Mesenchymal stem cell (in vitro differentiated cells and primary cell): Measurements from ENCODE around the gene GABRR2.

Experiments used
- DNase-seq: peaks from one replicate; pipeline ENCODE4 v3.0.0-alpha.2; 2013
- H2AFZ ChIP-seq: one replicate; pipeline ENCODE4 v1.6.1; 2013; ENCODE audit warnings: low read depth, mild to moderate bottlenecking, control low read depth, inconsistent platforms, low read length, moderate library complexity
- H2AK5ac ChIP-seq: 2 replicates; pipeline ENCODE4 v1.6.1; 2013; ENCODE audit warnings: low read length, moderate library complexity, mild to moderate bottlenecking, inconsistent platforms; ENCODE audit not compliant: severe bottlenecking
- H2BK120ac ChIP-seq: one replicate; pipeline ENCODE4 v1.6.1; 2013; ENCODE audit warnings: low read depth, mild to moderate bottlenecking, inconsistent platforms, low read length, moderate library complexity
- H2BK12ac ChIP-seq, 2 experiments: one replicate each; pipeline ENCODE4 v1.6.1; 2013; ENCODE audit warnings: inconsistent platforms in 2 of 2, low read length in 2 of 2, mild to moderate bottlenecking in 2 of 2, moderate library complexity in 2 of 2, control low read depth in 1 of 2
- H2BK15ac ChIP-seq: one replicate; pipeline ENCODE4 v1.6.1; 2013; ENCODE audit warnings: mild to moderate bottlenecking, low read depth, inconsistent platforms; ENCODE audit not compliant: poor library complexity, severe bottlenecking
- H2BK5ac ChIP-seq: 2 replicates; pipeline ENCODE4 v1.6.1; 2013; ENCODE audit warnings: low read depth, mild to moderate bottlenecking, low read length, control low read depth, inconsistent platforms; ENCODE audit not compliant: poor library complexity, severe bottlenecking
- H3K14ac ChIP-seq, 2 experiments: one replicate each; pipeline ENCODE4 v1.6.1; 2013; ENCODE audit warnings: inconsistent platforms in 2 of 2, low read length in 2 of 2, control low read depth in 1 of 2, mild to moderate bottlenecking in 1 of 2, moderate library complexity in 1 of 2
- H3K18ac ChIP-seq, 2 experiments: one replicate each; pipeline ENCODE4 v1.6.1; 2013; ENCODE audit warnings: inconsistent platforms in 2 of 2, low read length in 2 of 2, control low read depth in 1 of 2, low read depth in 1 of 2, mild to moderate bottlenecking in 1 of 2
- H3K23ac ChIP-seq, 2 experiments: one replicate each; pipeline ENCODE4 v1.6.1; 2013; ENCODE audit warnings: inconsistent platforms in 2 of 2, low read length in 2 of 2, mild to moderate bottlenecking in 2 of 2, moderate library complexity in 2 of 2, control low read depth in 1 of 2
- H3K27ac ChIP-seq: 2 replicates; pipeline ENCODE4 v1.5.1; 2013; ENCODE audit warnings: mild to moderate bottlenecking, moderate library complexity, low read length, control low read depth, inconsistent platforms; ENCODE audit not compliant: poor library complexity, severe bottlenecking
- H3K27me3 ChIP-seq, 2 experiments: 2 replicates each; pipeline versions ENCODE4 v1.6.1 to v1.7.0; 2013; ENCODE audit warnings: low read length in 2 of 2, mild to moderate bottlenecking in 2 of 2, moderate library complexity in 2 of 2, control low read depth in 1 of 2, inconsistent platforms in 1 of 2; ENCODE audit not compliant: control insufficient read depth in 1 of 2, insufficient read depth in 1 of 2
- H3K36me3 ChIP-seq, 2 experiments: 2 replicates each; pipeline versions ENCODE4 v1.6.1 to v1.7.0; 2013; ENCODE audit warnings: low read length in 2 of 2, control low read depth in 1 of 2, inconsistent platforms in 1 of 2, low read depth in 1 of 2, mild to moderate bottlenecking in 1 of 2; ENCODE audit not compliant: insufficient read depth in 2 of 2, control insufficient read depth in 1 of 2
- H3K4ac ChIP-seq, 2 experiments: one replicate each; pipeline ENCODE4 v1.6.1; 2013; ENCODE audit warnings: inconsistent platforms in 2 of 2, low read length in 2 of 2, mild to moderate bottlenecking in 2 of 2, moderate library complexity in 2 of 2, control low read depth in 1 of 2, low read depth in 1 of 2
- H3K4me1 ChIP-seq: 2 replicates; pipeline ENCODE4 v1.6.1; 2013; ENCODE audit warnings: low read depth, low read length, control low read depth; ENCODE audit not compliant: control insufficient read depth, insufficient read depth
- H3K4me2 ChIP-seq: 2 replicates; pipeline ENCODE4 v1.6.1; 2013; ENCODE audit warnings: low read length, mild to moderate bottlenecking, inconsistent platforms; ENCODE audit not compliant: poor library complexity, severe bottlenecking
- H3K4me3 ChIP-seq, 2 experiments: 2 replicates each; pipeline versions ENCODE4 v1.5.1 to v1.7.0; 2013; ENCODE audit warnings: low read length in 2 of 2, mild to moderate bottlenecking in 2 of 2, control low read depth in 1 of 2, low read depth in 1 of 2; ENCODE audit not compliant: insufficient read depth in 1 of 2
- H3K79me1 ChIP-seq: replicated peaks from 2 replicates; pipeline ENCODE4 v1.6.1; 2013; ENCODE audit warnings: mild to moderate bottlenecking, control low read depth, low read length, inconsistent platforms; ENCODE audit not compliant: poor library complexity, severe bottlenecking
- H3K9ac ChIP-seq: 2 replicates; pipeline ENCODE4 v1.7.0; 2013; ENCODE audit warnings: mild to moderate bottlenecking, low read length, moderate library complexity
- H3K9me3 ChIP-seq: 2 replicates; pipeline ENCODE4 v1.7.0; 2013; ENCODE audit warnings: mild to moderate bottlenecking, low read length; ENCODE audit not compliant: control insufficient read depth
- H4K8ac ChIP-seq: one replicate; pipeline ENCODE4 v1.6.1; 2013; ENCODE audit warnings: inconsistent platforms, mild to moderate bottlenecking, low read length, moderate library complexity
- H4K91ac ChIP-seq: one replicate; pipeline ENCODE4 v1.6.1; 2013; ENCODE audit warnings: mild to moderate bottlenecking, low read length, inconsistent platforms
- WGBS: methylation state at CpG from one replicate; pipeline ENCODE4 v1.1.7; 2013; ENCODE audit warnings: mixed read lengths; 5-methylcytosine and 5-hydroxymethylcytosine counted together

GABRR2 gene

DNA sequence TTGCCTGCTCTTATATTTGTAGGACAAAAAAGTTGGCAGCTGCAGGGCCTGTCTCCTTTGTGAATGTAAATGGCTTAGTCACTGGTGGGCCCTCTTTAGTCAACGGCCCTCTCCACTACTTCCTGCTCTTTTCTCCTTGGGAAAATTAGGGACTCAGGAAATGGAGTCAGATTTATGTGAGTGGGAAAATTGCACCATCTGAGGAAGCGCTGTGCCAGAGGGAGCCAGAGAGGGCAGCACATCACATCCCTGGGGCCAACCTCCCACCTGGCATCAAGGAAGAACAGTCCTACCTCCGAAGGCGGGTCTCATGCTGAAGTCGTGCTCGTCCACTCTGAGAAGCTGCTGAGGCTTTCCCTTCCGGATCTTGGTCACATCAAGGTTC is 15.6 kb downstream of the GABRR2 start:
- Histone ChIP-seq H3K4me2 (no peak overlapping the region), H3K9ac (no peak overlapping the region), H2AFZ (no peak overlapping the region), H3K18ac (peak overlapping the region in 1 of 2 experiments; percentile 64), H3K27ac (no peak overlapping the region), H3K9me3 (peaks cover 7% of the 10 kb centered on the region), H4K91ac (no peak overlapping the region), H3K4me3 (no peak overlapping the region), H3K23ac (no peak overlapping the region), H4K8ac (no peak overlapping the region), H2BK120ac (no peak overlapping the region), H2BK5ac (no peak overlapping the region), H2BK15ac (no peak overlapping the region), H2AK5ac (no peak overlapping the region), H3K27me3 (peaks cover 25 to 44% of the 10 kb centered on the region in 2 experiments), H3K14ac (no peak overlapping the region), H3K4me1 (peaks cover 6% of the 10 kb centered on the region), H2BK12ac (no peak overlapping the region), H3K79me1 (no peaks in the 10 kb centered on the region), H3K36me3 (no peaks in the 10 kb centered on the region), H3K4ac (no peak overlapping the region)
- WGBS, result 95% methylated on average over 6 of the region's 7 CpGs
- peak; percentile 28 for DNase-seq

DNA sequence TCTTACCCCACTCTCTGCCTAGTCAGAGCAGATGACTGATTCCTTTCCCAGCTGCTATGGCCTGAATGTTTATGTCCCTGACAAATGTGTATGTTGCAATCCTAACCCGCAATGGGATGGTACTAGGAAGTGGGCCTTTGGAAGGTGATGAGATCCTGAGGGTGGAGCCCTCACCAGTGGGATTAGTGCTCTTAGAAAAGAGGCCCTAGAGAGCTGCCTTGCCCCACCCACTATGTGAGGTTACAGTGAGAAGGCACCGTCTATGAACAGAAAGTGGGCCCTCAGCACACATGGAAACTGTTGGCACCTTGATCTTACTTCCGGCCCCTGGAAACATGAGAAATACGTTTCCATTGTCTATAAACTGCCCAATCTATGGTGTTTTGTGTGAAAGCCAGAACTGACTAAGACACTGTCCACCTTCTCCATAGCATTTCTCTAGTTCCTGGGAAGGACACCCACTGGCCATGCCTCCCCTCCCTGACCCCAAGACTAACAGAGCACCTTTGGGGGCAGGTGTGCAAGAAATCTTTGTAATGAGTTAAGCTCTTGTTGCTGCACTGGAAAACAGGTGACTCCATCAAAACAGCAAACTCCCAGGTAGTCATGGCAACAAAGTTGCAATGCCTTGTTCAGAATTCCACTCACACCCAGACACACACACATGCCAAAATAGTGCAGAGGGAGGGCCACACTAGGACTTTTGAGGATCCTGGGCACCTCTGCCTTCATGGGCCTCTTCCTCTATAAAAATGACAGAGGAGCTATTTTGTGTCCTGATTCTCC is 16.2 kb downstream of the GABRR2 start:
- H2AFZ ChIP-seq, result no peak overlapping the region
- peak; percentile 85 for DNase-seq
- no peak overlapping the region for H2BK12ac ChIP-seq
- no peak overlapping the region for H3K18ac ChIP-seq
- H3K23ac ChIP-seq, result no peak overlapping the region
- H3K4me2 ChIP-seq, result no peak overlapping the region
- H3K27me3 ChIP-seq, result peaks cover 25 to 50% of the 10 kb centered on the region in 2 experiments
- no peak overlapping the region for H3K4ac ChIP-seq
- H2BK15ac ChIP-seq, result no peak overlapping the region
- no peaks in the 10 kb centered on the region for H3K36me3 ChIP-seq
- H3K14ac ChIP-seq, result no peak overlapping the region
- H2AK5ac ChIP-seq, result no peak overlapping the region
- H4K8ac ChIP-seq, result no peak overlapping the region
- peaks cover 6% of the 10 kb centered on the region for H3K4me1 ChIP-seq
- H4K91ac ChIP-seq, result no peak overlapping the region
- no peak overlapping the region for H2BK5ac ChIP-seq
- no peak overlapping the region for H2BK120ac ChIP-seq
- H3K27ac ChIP-seq, result no peak overlapping the region
- peaks cover 6% of the 10 kb centered on the region for H3K9me3 ChIP-seq
- no peaks in the 10 kb centered on the region for H3K79me1 ChIP-seq
- no peak overlapping the region for H3K4me3 ChIP-seq
- H3K9ac ChIP-seq, result no peak overlapping the region
- 52% methylated on average over 4 of the region's 4 CpGs for WGBS

DNA sequence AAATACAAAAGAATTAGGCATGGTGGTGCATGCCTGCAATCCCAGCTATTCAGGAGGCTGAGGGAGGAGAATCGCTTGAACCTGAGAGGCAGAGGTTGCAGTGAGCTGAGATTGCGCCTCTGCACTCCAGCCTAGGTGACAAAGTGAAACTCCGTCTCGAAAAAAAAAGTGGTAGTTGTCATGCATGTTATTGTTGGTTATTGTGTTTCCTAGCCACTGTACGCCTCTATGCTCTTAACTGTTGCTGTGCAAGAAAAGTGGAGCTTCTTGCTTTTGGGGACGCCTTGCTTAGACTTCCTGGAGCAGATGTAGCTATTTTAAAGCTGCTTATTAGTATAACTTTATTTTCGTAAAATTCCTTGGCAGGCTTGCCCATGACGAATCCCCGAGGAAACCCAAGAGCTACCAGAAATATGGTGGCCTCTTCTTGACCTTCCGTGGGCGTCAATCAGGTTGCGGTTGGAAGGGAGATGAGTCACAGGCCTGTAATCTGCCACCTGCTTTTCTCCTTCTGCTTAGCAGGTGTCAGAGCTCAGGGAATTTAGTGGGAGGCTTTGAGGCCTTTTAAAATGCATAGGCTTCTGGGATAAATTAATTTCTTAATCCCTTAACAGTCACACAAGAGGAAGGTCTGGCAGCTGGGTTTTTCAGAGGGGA is 17.3 kb downstream of the GABRR2 start:
- H2BK5ac ChIP-seq, result no peak overlapping the region
- no peak overlapping the region for H3K4me3 ChIP-seq
- no peak overlapping the region for H4K8ac ChIP-seq
- H3K23ac ChIP-seq, result no peak overlapping the region
- no peak overlapping the region for H3K14ac ChIP-seq
- H3K36me3 ChIP-seq, result no peaks in the 10 kb centered on the region
- no peak overlapping the region for H2AK5ac ChIP-seq
- H3K27ac ChIP-seq, result no peak overlapping the region
- H3K79me1 ChIP-seq, result no peaks in the 10 kb centered on the region
- H2AFZ ChIP-seq, result no peak overlapping the region
- no peak overlapping the region for H3K18ac ChIP-seq
- H3K4me1 ChIP-seq, result peaks cover 6% of the 10 kb centered on the region
- H3K9ac ChIP-seq, result no peak overlapping the region
- H3K27me3 ChIP-seq, result peaks cover 25 to 51% of the 10 kb centered on the region in 2 experiments
- peak overlapping the region; percentile 3 for H3K4me2 ChIP-seq
- WGBS, result 44% methylated on average over 12 of the region's 12 CpGs
- no peak overlapping the region for H3K4ac ChIP-seq
- no peak overlapping the region for H2BK15ac ChIP-seq
- H2BK12ac ChIP-seq, result no peak overlapping the region
- H4K91ac ChIP-seq, result no peak overlapping the region
- DNase-seq, result peak; percentile 89
- H2BK120ac ChIP-seq, result no peak overlapping the region
- H3K9me3 ChIP-seq, result no peaks in the 10 kb centered on the region

DNA sequence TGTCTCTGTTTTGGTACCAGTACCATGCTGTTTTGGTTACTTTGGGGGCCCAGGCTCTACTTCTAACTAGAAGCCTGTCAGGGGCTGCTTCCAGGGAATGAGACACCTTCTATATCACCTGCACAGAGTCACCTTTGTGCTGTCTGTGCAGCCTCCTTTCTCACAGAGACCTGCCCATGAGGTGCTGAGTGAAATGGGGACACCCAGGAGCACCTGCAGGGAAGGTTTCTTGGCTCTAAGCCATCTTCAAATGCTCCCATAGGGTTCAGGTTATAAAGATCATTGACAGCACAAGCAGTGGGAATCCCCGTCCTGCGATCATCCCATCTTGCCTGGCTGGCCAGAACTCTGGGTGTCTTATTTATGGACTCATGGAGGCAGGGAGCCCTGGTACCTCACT is 19.1 kb downstream of the GABRR2 start:
- Histone ChIP-seq H2AFZ (no peak overlapping the region), H3K18ac (no peak overlapping the region), H2BK120ac (no peak overlapping the region), H3K27ac (no peak overlapping the region), H4K91ac (no peak overlapping the region), H3K9me3 (no peaks in the 10 kb centered on the region), H3K79me1 (no peaks in the 10 kb centered on the region), H3K23ac (no peak overlapping the region), H3K4me1 (peaks cover 6% of the 10 kb centered on the region), H3K4ac (no peak overlapping the region), H2BK5ac (no peak overlapping the region), H3K14ac (no peak overlapping the region), H3K4me3 (no peak overlapping the region), H2AK5ac (no peak overlapping the region), H4K8ac (no peak overlapping the region), H3K27me3 (peaks cover 27 to 46% of the 10 kb centered on the region in 2 experiments), H3K36me3 (no peaks in the 10 kb centered on the region), H3K9ac (no peak overlapping the region), H2BK12ac (no peak overlapping the region), H3K4me2 (no peak overlapping the region), H2BK15ac (no peak overlapping the region)
- WGBS, result 96% methylated on average over 2 of the region's 2 CpGs
- no peak for DNase-seq
